Lower lobe of right lung (tissue), 2 donors: ENCODE measurements around the gene TBX5. TPM values are rescaled to one million over a fixed set of nuclear protein-coding genes. Genes with fewer than 3 reads are reported as not detected.

Experiments used
- ATAC-seq, 2 donors: fragments of 200-7000 bp; cut with Tn5 transposase; one replicate each; pipeline ENCODE4 v1.9.1; 2020 to 2022; ENCODE audit warnings: mild to moderate bottlenecking in 2 of 2, moderate library complexity in 2 of 2
- DNase-seq: peaks from one replicate; pipeline ENCODE4 v3.0.0-alpha.2; 2020
- H3K27ac ChIP-seq: fragments of 200-600 bp; one replicate; pipeline ENCODE4 v1.8.0; 2022
- H3K27me3 ChIP-seq: fragments of 200-600 bp; one replicate; pipeline ENCODE4 v1.8.0; 2022; ENCODE audit warnings: low read depth
- H3K36me3 ChIP-seq: fragments of 200-600 bp; one replicate; pipeline ENCODE4 v1.8.0; 2022; ENCODE audit warnings: mild to moderate bottlenecking
- H3K4me1 ChIP-seq: fragments of 200-600 bp; one replicate; pipeline ENCODE4 v1.8.0; 2022
- H3K4me3 ChIP-seq: fragments of 200-600 bp; one replicate; pipeline ENCODE4 v1.8.0; 2022; ENCODE audit warnings: mild to moderate bottlenecking
- H3K9me3 ChIP-seq: fragments of 200-600 bp; one replicate; pipeline ENCODE4 v1.8.0; 2022
- CTCF ChIP-seq: fragments of 200-600 bp; IDR thresholded peaks from one replicate; pipeline ENCODE4 v1.8.0; 2022; ENCODE audit warnings: antibody characterized with exemption, mild to moderate bottlenecking
- intact Hi-C: fragments of 100-400 bp; cut with DNase I; formaldehyde crosslinking; loops from one replicate; pipeline ENCODE4 v1.11.0; 2022
- total RNA-seq: library from RNA; stranded (reverse); fragmentation: NEBNext Ultra II Directional; extraction: Animal tissue kit (Norgen Biotek cat#: 25700); gene quantifications from one replicate; pipeline ENCODE4 v1.2.1, GENCODE V29; 2021
- donor health status: DM: no; HTN: yes; CAD: no; lungs with severe emphysema.

Gene TBX5
- total RNA-seq, 1 donor from 2014 or later, result 15.7 TPM

GRCh38 chr12:114415525-114415868 is 9.6 kb upstream of the TBX5 start:
- TF ChIP-seq CTCF, result no peak
- no peak overlapping the region for H3K4me3 ChIP-seq
- H3K36me3 ChIP-seq, result no peaks in the 10 kb centered on the region
- intact Hi-C loops, result no loop called here
- H3K27ac ChIP-seq, result no peak overlapping the region
- H3K4me1 ChIP-seq, result no peaks in the 10 kb centered on the region
- no peaks in the 10 kb centered on the region for H3K9me3 ChIP-seq
- H3K27me3 ChIP-seq, result peaks cover 65% of the 10 kb centered on the region
- no peak for ATAC-seq
- DNase-seq, result no peak

- DNase-seq, result no peak
- Histone ChIP-seq H3K9me3 (no peaks in the 10 kb centered on the region), H3K27me3 (peaks cover 70% of the 10 kb centered on the region), H3K4me1 (no peaks in the 10 kb centered on the region), H3K4me3 (peak overlapping the region; percentile 21), H3K36me3 (no peaks in the 10 kb centered on the region), H3K27ac (peak overlapping the region; percentile 85)
- no peak for ATAC-seq
- intact Hi-C loops, result no loop called here
- no peak for TF ChIP-seq CTCF
Observed at GRCh38 chr12:114414866-114415524, 9.1 kb upstream of the TBX5 start.

- Histone ChIP-seq H3K27me3 (peaks cover 78% of the 10 kb centered on the region), H3K4me3 (peak overlapping the region; percentile 21), H3K9me3 (no peaks in the 10 kb centered on the region), H3K27ac (peak overlapping the region; percentile 85), H3K36me3 (no peaks in the 10 kb centered on the region), H3K4me1 (no peaks in the 10 kb centered on the region)
- ATAC-seq, result peak in 1 of 2 donors; percentile 35
- DNase-seq, result no peak
- intact Hi-C loops, result no loop called here
- no peak for TF ChIP-seq CTCF
Observed at GRCh38 chr12:114414031-114414865, 8.3 kb upstream of the TBX5 start.

- no peaks in the 10 kb centered on the region for H3K36me3 ChIP-seq
- ATAC-seq (no peak), DNase-seq (no peak)
- H3K9me3 ChIP-seq, result no peaks in the 10 kb centered on the region
- H3K27me3 ChIP-seq, result peaks cover 89% of the 10 kb centered on the region
- peak overlapping the region; percentile 85 for H3K27ac ChIP-seq
- intact Hi-C loops, result no loop called here
- TF ChIP-seq CTCF, result no peak
- H3K4me3 ChIP-seq, result peak overlapping the region; percentile 60
- no peaks in the 10 kb centered on the region for H3K4me1 ChIP-seq
Observed at GRCh38 chr12:114412825-114413749, 7.1 kb upstream of the TBX5 start.

GRCh38 chr12:114412307-114412706 is 6.4 kb upstream of the TBX5 start:
- Histone ChIP-seq H3K4me1 (no peaks in the 10 kb centered on the region), H3K9me3 (no peaks in the 10 kb centered on the region), H3K27me3 (peaks cover 89% of the 10 kb centered on the region), H3K4me3 (peak overlapping the region; percentile 60), H3K36me3 (no peaks in the 10 kb centered on the region), H3K27ac (peak overlapping the region; percentile 85)
- intact Hi-C loops, result no loop called here
- DNase-seq, result no peak
- TF ChIP-seq CTCF, result no peak
- no peak for ATAC-seq
